SK-N-MC (cell line): ENCODE results near the gene TTLL12.

Source experiments
- EZH2 ChIP-seq: fragments of 200-600 bp; sonication (generic); IDR thresholded peaks from one replicate; pipeline ENCODE4 v1.6.1; 2017; ENCODE audit warnings: antibody characterized with exemption
- POLR2AphosphoS5 ChIP-seq: IDR thresholded peaks from 2 replicates; pipeline ENCODE4 v1.6.1; 2012; ENCODE audit warnings: mild to moderate bottlenecking, low read depth, low read length, borderline replicate concordance

DNA sequence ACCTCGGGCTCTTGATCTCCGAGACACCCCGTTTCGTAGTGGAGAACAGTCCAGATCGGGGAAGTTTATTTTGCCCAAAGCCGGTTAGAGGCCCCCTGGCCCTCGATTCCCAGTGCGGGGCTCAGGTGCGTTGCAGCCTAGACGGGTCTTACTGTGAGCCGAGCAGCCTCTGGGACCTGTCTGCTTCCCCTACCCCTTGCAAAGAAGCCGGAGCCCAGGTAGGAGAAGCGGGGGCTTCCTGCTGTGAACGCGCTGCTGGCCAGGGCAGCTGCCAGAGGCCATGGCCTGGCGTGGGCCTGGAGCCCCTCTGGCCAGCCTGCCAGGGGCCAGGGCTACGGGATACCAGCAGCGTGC is 35.0 kb downstream of the TTLL12 start:
- TF ChIP-seq POLR2AphosphoS5: no peak
- TF ChIP-seq EZH2: no peak
